HG03354 (cell line): ENCODE data around the gene SLC46A2.

Experiments
- ATAC-seq: cut with Tn5 transposase; IDR thresholded peaks from one replicate; pipeline ENCODE4 v1.9.1; 2021; ENCODE audit warnings: mild to moderate bottlenecking; ENCODE audit not compliant: unreplicated experiment, poor library complexity, severe bottlenecking

The SLC46A2 gene

DNA sequence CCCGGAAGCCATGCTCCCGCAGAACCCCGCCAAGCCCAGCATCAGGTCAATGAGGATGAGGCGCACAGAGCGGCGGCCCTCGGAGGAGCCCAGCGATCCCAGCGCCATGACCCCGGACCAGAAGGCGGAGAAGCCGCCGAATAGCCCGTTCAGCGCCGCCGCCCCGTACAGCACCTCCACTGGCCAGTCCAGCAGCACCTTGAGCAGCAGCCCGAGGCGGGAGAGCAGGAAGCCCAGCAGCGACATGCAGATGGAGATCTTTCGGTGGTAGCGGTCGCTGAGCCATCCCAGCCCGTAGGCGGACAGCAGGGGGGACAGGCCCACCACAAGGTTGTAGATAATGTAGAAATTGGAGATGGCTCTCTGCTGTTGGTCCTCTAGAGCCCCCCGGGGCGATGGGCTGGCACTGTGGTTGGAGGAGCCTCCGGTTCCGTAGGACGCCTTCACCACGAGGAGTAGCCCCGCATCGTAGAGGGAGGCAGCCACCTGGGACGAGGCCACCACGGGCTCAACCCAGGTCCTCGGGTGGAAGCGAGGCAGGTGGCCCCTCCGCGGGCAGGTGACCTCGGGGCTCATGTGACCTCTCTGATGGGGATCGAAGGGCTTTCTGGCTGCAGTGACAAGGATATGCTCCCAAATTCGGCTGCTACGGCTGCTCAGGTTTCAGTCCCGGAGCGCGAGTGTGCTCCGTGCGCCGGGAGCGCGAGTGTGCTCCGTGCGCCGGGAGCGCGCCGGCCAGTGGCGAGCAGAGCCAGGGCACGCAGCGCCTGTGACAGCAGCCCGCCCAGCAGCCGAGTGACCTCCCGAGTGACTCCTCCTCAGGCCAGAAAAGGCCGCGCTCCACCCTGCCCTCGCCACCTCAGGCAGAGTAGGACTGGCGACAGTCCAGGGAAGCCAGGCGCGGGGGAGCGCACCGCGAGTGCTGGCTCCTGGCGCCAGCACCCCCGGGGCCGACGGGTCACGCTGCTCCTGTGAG lies at the start of gene SLC46A2:
Gene SLC46A2 (minus strand): TSS at position 771 of the 976 bp plus-strand sequence. CDS start 195 bp downstream, at position 576.
- ATAC-seq = no peak

- no peak for ATAC-seq
Measured at GRCh38 chr9:112939418-112939817, 48.7 kb upstream of the SLC46A2 start.

DNA sequence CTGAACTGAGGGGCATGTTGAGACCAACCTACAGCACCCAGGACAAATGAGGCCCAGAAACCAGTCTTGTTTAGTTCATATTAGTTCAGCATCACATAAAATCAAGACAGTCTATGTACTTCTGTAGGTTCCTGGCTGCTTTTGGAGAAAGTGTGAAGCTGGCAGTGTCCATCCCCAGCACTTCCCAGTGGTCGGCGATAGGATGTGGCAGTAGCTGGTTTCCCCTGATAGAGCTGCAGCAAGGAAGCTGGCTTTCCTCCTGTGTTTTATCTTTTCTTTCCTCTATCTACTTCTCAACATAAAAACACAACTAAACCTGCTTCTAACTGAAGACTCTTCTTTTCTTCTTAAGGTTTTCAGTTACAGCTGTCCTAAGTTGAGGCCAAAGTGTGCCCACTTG lies 43.0 kb upstream of the SLC46A2 start:
- no peak for ATAC-seq

- ATAC-seq = no peak
Measured at GRCh38 chr9:112925058-112925641, 34.5 kb upstream of the SLC46A2 start.

DNA sequence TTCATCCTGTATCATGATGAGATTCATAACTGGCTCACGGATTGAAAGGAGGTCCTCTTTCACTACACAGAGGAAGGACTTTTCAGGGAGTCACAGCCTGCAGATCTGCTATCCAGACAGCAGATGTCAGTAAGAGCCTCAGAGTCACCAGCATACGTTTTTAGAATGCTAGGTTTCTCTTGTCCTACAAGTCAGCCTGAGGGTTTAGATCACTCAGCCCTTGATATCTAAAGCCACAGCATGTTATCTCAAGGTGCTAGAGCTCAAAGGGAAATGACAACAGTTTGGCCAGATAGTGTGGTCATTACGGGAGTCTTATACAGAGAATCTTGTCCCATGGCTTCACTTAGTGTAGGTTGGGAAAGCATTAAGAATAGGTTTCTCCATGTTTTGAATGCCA lies 30.9 kb upstream of the SLC46A2 start:
- ATAC-seq = no peak

DNA sequence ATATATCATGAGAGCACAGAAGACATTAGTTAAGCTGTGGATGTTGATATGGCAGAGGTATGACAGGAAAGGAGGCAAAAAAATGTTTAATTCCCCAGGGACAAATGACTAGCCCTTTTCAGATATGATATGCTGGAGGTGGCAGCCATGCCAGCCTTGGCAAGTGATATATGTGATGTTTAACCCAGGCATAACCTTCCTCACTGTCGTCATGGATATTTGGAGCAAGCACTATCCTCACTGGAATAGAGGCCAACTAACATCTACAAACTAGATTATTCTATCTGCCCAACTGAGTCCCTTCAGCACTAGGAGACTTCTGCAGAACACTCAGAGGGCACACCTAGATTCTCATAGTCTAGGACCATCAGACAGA lies 27.3 kb upstream of the SLC46A2 start:
- no peak for ATAC-seq

DNA sequence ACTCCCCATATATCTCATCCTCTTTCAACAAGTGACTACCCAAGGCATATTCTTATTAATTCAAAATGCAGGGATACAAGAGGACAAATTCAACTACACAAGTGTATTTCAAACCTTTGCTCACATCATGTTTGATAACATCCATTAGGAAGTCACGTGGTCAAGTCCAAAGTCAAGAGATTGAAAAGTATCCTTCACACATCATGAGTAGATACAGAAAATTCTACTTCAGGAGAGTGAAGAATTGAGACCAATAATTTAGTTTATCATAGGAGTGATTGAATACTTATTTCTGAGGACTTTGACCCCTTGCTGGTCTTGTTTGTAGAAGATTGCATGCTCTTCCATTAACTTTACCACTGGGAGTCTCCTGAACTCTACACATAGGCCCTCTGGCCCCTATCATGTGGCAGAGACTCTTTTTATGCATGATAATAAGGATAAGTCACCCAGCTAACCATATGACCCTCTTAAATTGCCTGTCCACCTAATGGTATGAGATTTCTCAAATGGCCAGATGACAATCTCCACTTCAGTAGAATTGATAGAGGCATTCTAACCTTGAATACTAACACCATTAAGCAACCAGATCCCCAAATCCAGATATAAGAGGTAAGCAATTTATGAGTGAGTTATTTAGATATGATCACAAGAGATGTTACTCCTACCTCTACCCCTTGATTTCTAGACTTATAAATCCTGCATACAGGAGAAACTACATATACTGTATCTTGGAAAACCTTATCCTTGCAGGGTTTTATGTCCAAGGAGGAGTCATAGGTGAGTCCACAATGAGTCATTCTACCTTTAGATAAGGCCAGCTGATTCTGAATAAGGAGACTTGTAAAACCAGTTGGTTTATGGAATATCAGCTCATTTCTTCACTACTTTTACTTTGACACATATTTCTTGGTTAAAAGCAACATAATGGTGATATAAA lies 26.6 kb upstream of the SLC46A2 start:
- ATAC-seq = no peak

- no peak for ATAC-seq
Measured at GRCh38 chr9:112914524-112914923, 23.8 kb upstream of the SLC46A2 start.

DNA sequence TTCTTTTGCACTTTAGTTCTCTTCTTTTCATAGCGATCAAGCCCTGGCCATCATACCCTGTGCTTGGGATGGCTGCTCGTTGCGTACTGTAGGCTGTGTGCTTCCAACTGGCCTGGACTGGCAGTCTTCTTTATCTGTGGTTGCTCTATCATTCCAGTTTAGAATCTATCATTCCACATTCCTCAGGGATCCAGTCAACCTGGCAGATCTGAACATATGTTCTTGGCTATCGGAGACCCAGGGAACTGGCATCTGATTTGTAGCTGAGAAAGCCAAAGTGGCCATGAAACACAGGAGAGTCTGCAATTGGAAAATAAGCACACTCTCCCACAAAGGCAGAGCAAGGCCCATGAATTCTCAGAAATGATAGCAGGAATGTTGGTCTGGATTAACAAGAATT lies 22.6 kb upstream of the SLC46A2 start:
- ATAC-seq = no peak

- no peak for ATAC-seq
Measured at GRCh38 chr9:112912636-112913035, 22.0 kb upstream of the SLC46A2 start.

- ATAC-seq = no peak
Measured at GRCh38 chr9:112911736-112912135, 21.1 kb upstream of the SLC46A2 start.

DNA sequence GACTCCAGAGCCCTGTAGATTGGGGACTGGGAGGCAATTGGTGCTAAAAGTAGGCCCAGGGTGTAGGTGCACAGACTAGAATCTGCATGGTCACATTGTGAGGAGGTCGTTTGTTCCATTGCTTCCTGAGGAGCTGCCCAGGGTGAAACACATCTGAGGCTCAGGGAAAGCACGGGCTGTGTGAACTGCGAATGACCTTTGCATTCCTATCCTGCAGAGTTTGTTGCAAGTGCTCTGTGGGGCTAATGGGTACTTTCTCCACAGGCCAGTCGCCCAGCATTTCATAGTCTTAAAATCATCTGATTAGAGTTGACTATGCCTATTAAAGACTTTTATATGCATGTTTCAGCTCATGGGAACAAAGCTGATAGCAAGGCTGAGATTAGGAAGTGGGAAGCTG lies 14.4 kb upstream of the SLC46A2 start:
- no peak for ATAC-seq

GRCh38 chr9:112900901-112901300 lies 10.2 kb upstream of the SLC46A2 start:
- no peak for ATAC-seq

- ATAC-seq = no peak
Measured at GRCh38 chr9:112900488-112900887, 9.8 kb upstream of the SLC46A2 start.

GRCh38 chr9:112898872-112899311 lies 8.2 kb upstream of the SLC46A2 start:
- ATAC-seq = no peak

- ATAC-seq = no peak
Measured at GRCh38 chr9:112896131-112896530, 5.5 kb upstream of the SLC46A2 start.

DNA sequence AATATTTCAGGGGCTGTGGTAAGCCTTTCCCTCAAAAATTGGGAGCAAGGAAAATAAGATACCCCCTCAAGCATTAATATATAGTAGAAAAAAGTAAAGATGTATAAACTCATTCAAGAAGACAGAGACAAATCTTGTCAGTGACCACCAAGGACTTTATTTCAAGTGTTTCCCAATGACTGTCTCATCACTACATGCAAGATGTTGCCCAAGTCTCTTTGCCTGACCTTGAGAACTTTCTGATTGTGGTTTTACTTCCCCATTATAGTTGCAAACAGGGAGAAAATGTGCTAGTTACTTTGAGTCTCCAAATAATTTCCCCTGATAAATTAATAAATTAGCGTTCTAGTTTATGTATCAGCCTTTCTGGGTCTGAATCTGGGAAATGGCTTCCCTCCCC lies 4.0 kb upstream of the SLC46A2 start:
- ATAC-seq = no peak

DNA sequence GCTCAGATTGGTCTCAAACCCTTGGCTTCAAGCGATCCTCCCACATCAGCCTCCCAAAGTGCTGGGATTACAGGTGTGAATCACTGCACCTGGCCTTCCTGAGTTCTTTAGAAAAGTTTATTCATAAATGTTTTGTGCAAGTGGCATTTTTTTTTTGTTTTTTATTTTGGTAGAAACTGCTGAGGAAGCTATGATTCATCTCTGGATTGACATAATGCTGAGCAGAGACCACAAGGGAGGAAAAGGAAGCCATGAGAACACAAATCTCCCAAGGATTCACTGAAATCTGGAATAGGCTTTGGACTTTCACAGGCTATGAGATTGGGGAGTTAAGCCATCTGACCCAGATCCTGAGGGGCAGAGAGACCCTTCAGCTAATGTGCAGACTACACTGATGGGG lies 3.4 kb upstream of the SLC46A2 start:
- no peak for ATAC-seq

DNA sequence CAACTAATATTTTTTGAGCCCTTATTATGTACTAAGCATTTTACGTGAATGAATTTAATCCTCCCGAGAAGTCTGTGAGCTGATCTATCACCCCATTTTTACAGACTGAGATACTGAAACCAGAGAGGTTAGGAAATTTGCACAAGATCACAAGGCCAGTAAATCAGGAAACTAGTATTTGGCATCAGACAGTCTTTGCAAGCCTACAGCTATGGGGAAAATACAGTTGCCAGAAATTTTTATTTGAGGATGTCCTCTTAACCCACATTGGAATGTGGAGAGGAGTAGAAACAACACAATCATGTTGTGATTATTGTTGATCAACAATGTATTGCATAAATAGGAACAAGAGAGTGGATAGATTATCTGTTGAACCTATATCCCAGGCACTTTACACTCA lies 2.3 kb upstream of the SLC46A2 start:
- ATAC-seq = no peak

GRCh38 chr9:112891521-112891920 lies 845 bp upstream of the SLC46A2 start:
- ATAC-seq = no peak
